Measurements from ENCODE around the gene PTPRN2. TPM values are rescaled to one million over a fixed set of nuclear protein-coding genes. Genes with fewer than 3 reads are reported as not detected.

Gene PTPRN2
- total and polyA plus RNA-seq, 5 experiments from 2014 or later = 0.69 to 1.5 (median 0.99) TPM

GRCh38 chr7:157955348-157955999 lies 632.1 kb downstream of the PTPRN2 start:
- Mint-ChIP-seq H3K4me1 (no peaks in the 10 kb centered on the region), H3K9me3 (peaks cover 0 to 4% (median 0%) of the 10 kb centered on the region in 9 donors), H3K27ac (peak overlapping the region in 1 of 10 donors; percentile 73), H3K4me3 (no peak overlapping the region), H3K27me3 (peaks cover 4 to 47% (median 8%) of the 10 kb centered on the region in 5 donors), H3K36me3 (no peaks in the 10 kb centered on the region)
- no peak for ATAC-seq
- POLR2A ChIA-PET = no interaction called here
- DNase-seq = no peak

- ATAC-seq (no peak), DNase-seq (no peak)
- H3K36me3 Mint-ChIP-seq = no peaks in the 10 kb centered on the region
- H3K4me3 Mint-ChIP-seq = no peak overlapping the region
- H3K27ac Mint-ChIP-seq = no peak overlapping the region
- POLR2A ChIA-PET = no interaction called here
- H3K4me1 Mint-ChIP-seq = peaks cover 0 to 2% (median 0%) of the 10 kb centered on the region in 4 donors
- peaks cover 0 to 4% (median 0%) of the 10 kb centered on the region in 9 donors for H3K9me3 Mint-ChIP-seq
- H3K27me3 Mint-ChIP-seq = peaks cover 5 to 45% (median 8%) of the 10 kb centered on the region in 5 donors
Observed at GRCh38 chr7:157954901-157955300, 632.7 kb downstream of the PTPRN2 start.

DNA sequence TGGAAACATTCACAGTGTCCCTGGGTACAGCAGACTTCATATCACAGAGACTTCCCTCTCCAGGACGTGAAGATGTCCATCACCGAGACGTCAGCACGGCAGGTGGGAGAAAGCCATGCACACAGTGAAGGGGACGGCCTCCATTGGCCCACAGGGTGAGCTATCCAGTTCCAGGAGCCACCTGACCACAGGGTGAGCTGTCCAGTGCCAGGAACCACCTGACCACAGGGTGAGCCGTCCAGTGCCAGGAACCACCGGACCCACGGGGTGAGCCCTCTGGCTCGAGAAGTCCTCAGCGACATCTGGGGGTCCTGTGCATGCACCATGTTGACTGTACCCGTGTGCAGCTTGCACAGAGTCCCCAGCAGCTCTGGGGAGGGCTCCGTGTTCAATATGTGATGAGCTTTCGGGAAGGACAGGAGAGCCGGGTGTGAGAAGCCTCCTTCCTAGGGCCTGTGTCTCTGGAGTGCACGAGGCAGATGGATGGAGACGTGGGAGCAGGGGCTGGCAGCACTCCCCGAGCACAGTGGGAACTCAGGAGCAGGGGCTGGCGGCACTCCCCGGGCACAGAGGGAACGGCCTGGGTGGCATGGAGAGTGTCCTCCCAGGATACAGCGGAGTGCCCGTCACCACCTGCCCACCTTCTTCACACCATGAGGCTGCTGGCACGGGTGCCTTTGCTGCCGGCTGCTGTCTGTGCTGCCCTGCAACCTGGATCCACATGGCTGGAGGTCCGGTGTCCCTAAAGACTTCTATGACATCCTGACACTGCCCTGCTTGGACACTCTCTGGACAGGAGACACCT lies 634.6 kb downstream of the PTPRN2 start:
- no peak for ATAC-seq
- Mint-ChIP-seq H3K4me1 (peaks cover 0 to 2% (median 0%) of the 10 kb centered on the region in 4 donors), H3K4me3 (no peak overlapping the region), H3K27me3 (peaks cover 3 to 35% (median 8%) of the 10 kb centered on the region in 5 donors), H3K9me3 (peaks cover 0 to 8% (median 0%) of the 10 kb centered on the region in 9 donors), H3K36me3 (no peaks in the 10 kb centered on the region), H3K27ac (peak overlapping the region in 1 of 10 donors; percentile 46)
- POLR2A ChIA-PET = no interaction called here
- no peak for DNase-seq

- Mint-ChIP-seq H3K36me3 (peaks cover 0 to 6% (median 5%) of the 10 kb centered on the region in 3 donors), H3K4me3 (no peak overlapping the region), H3K27me3 (peaks cover 3 to 35% (median 8%) of the 10 kb centered on the region in 5 donors), H3K9me3 (peaks cover 0 to 16% (median 7%) of the 10 kb centered on the region in 9 donors), H3K27ac (no peak overlapping the region), H3K4me1 (peaks cover 0 to 2% (median 0%) of the 10 kb centered on the region in 4 donors)
- ATAC-seq (no peak), DNase-seq (no peak)
- POLR2A ChIA-PET = no interaction called here
Observed at GRCh38 chr7:157952050-157952667, 635.5 kb downstream of the PTPRN2 start.

- H3K27me3 Mint-ChIP-seq = peaks cover 2 to 35% (median 8%) of the 10 kb centered on the region in 5 donors
Observed at GRCh38 chr7:157951300-157952049, 636.1 kb downstream of the PTPRN2 start.

DNA sequence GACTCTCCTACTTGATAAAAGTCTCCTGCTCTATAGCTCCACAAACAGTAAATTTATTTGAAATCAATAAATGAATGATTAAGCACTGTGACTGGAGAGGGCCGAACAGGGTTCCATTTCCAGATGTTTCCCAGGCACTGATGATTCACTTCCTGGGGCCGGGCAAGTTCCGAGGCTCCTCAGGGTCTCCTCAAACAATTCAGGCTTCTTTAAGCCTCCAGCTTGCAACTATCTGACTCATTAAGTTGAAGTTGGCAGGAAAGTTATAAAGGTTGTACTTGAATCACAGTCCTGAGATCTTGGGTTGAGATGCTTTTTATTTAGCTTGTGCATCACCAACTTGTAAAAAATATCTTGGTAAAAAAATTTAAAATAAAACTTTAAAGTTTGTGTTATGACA lies 637.9 kb downstream of the PTPRN2 start:
- Mint-ChIP-seq H3K9me3 (peaks cover 0 to 22% (median 15%) of the 10 kb centered on the region in 9 donors), H3K4me1 (peaks cover 0 to 2% (median 0%) of the 10 kb centered on the region in 4 donors), H3K27ac (no peak overlapping the region), H3K27me3 (peaks cover 2 to 35% (median 8%) of the 10 kb centered on the region in 5 donors), H3K36me3 (peaks cover 0 to 11% (median 7%) of the 10 kb centered on the region in 3 donors), H3K4me3 (no peak overlapping the region)
- DNase-seq = no peak
- POLR2A ChIA-PET = no interaction called here
- ATAC-seq = no peak

More at GRCh38 chr7:157951300-157952049, 636.1 kb downstream of the PTPRN2 start:
- POLR2A ChIA-PET = no interaction called here
- Mint-ChIP-seq H3K9me3 (peaks cover 0 to 20% (median 10%) of the 10 kb centered on the region in 9 donors), H3K36me3 (peaks cover 0 to 9% (median 7%) of the 10 kb centered on the region in 3 donors), H3K4me1 (peaks cover 0 to 2% (median 0%) of the 10 kb centered on the region in 4 donors), H3K27ac (no peak overlapping the region), H3K4me3 (no peak overlapping the region)
- DNase-seq = no peak
- no peak for ATAC-seq

- H3K27ac Mint-ChIP-seq = no peak overlapping the region
- H3K36me3 Mint-ChIP-seq = peaks cover 0 to 11% (median 7%) of the 10 kb centered on the region in 3 donors
- ATAC-seq (no peak), DNase-seq (no peak)
- H3K27me3 Mint-ChIP-seq = peaks cover 1 to 28% (median 2%) of the 10 kb centered on the region in 5 donors
- POLR2A ChIA-PET = no interaction called here
- peaks cover 0 to 3% (median 0%) of the 10 kb centered on the region in 4 donors for H3K4me1 Mint-ChIP-seq
- H3K9me3 Mint-ChIP-seq = peaks cover 0 to 22% (median 15%) of the 10 kb centered on the region in 9 donors
- no peak overlapping the region for H3K4me3 Mint-ChIP-seq
Observed at GRCh38 chr7:157947504-157947903, 640.1 kb downstream of the PTPRN2 start.

DNA sequence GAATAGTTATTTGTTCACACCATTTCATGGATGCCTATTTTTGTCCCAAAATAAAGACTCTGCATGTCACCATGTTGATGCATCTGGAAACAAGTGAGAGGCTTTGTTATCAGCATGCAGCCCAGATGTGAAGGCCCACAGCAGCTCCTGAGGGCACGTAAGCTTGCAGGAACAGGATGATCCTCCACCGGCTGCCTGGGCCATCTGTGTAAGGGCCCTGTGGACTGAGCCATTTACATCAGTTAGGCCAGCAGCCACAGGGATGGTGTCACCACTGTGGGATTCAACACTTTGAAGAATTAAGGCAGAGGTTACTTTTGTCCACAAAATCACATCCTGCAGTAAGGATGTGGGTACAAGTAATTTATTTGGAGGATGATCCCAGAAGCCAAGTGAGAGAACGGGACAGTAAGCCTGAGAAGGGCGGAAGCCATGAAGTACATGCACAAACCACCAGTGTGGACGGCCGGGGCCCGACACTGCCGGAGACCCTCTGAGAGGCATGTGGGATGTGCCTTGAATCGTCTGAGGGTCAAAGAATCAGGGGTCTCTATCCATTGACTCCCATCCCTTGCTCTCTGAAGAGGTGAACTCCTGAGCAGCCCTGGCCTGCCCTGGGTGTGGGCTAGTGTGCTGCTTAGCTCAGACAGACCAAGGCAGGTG lies 641.1 kb downstream of the PTPRN2 start:
- no peak for ATAC-seq
- peaks cover 0 to 22% (median 15%) of the 10 kb centered on the region in 9 donors for H3K9me3 Mint-ChIP-seq
- no peak for DNase-seq
- no peak overlapping the region for H3K4me3 Mint-ChIP-seq
- H3K27ac Mint-ChIP-seq = no peak overlapping the region
- peaks cover 1 to 23% (median 2%) of the 10 kb centered on the region in 5 donors for H3K27me3 Mint-ChIP-seq
- POLR2A ChIA-PET = no interaction called here
- peaks cover 0 to 11% (median 7%) of the 10 kb centered on the region in 3 donors for H3K36me3 Mint-ChIP-seq
- peaks cover 0 to 3% (median 0%) of the 10 kb centered on the region in 4 donors for H3K4me1 Mint-ChIP-seq

GRCh38 chr7:157945401-157945800 lies 642.2 kb downstream of the PTPRN2 start:
- POLR2A ChIA-PET = no interaction called here
- peaks cover 0 to 3% (median 0%) of the 10 kb centered on the region in 4 donors for H3K4me1 Mint-ChIP-seq
- ATAC-seq = no peak

GRCh38 chr7:157944734-157945291 lies 642.8 kb downstream of the PTPRN2 start:
- no peak for ATAC-seq

More at GRCh38 chr7:157945401-157945800, 642.2 kb downstream of the PTPRN2 start:
- H3K9me3 Mint-ChIP-seq = peaks cover 0 to 22% (median 14%) of the 10 kb centered on the region in 9 donors
- H3K27ac Mint-ChIP-seq = no peak overlapping the region
- peaks cover 0 to 11% (median 7%) of the 10 kb centered on the region in 3 donors for H3K36me3 Mint-ChIP-seq
- DNase-seq = no peak
- H3K4me3 Mint-ChIP-seq = no peak overlapping the region
- H3K27me3 Mint-ChIP-seq = peaks cover 0 to 22% (median under 1%) of the 10 kb centered on the region in 5 donors

DNA sequence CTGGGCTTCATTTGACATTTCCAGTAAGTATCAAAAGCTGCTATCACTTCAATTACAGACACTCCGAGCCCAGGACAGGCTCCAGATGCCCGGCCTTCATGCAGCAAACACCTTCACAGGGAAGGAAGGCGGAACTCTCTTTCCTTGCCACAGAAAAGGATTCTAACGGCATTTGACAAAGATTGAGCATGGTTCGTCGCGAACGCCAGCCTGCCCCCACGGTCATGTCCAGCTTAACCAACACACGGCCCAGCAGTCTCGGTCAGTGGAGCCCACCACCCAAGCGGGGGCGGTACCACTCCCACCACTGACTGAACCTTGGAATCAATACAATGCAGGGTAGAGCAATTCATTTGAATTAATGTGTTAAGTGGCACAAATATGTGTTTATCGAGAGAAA lies 643.6 kb downstream of the PTPRN2 start:
- Mint-ChIP-seq H3K27me3 (peaks cover 0 to 19% (median 2%) of the 10 kb centered on the region in 5 donors), H3K9me3 (peaks cover 0 to 22% (median 12%) of the 10 kb centered on the region in 9 donors), H3K36me3 (peaks cover 0 to 11% (median 7%) of the 10 kb centered on the region in 3 donors), H3K4me3 (no peak overlapping the region), H3K27ac (peak overlapping the region in 1 of 10 donors; percentile 28), H3K4me1 (peaks cover 0 to 2% (median 0%) of the 10 kb centered on the region in 4 donors)
- POLR2A ChIA-PET = no interaction called here
- no peak for DNase-seq
- ATAC-seq = no peak

More at GRCh38 chr7:157944734-157945291, 642.8 kb downstream of the PTPRN2 start:
- peaks cover 0 to 11% (median 7%) of the 10 kb centered on the region in 3 donors for H3K36me3 Mint-ChIP-seq
- peaks cover 0 to 22% (median 12%) of the 10 kb centered on the region in 9 donors for H3K9me3 Mint-ChIP-seq
- H3K4me3 Mint-ChIP-seq = no peak overlapping the region
- H3K27ac Mint-ChIP-seq = no peak overlapping the region
- no peak for DNase-seq
- POLR2A ChIA-PET = no interaction called here
- peaks cover 0 to 19% (median 0%) of the 10 kb centered on the region in 5 donors for H3K27me3 Mint-ChIP-seq
- peaks cover 0 to 2% (median 0%) of the 10 kb centered on the region in 4 donors for H3K4me1 Mint-ChIP-seq

All from naive thymus-derived CD8-positive, alpha-beta T cell (primary cell).